Lung (tissue), 12 donors: ENCODE results near the gene TTC23. TPM values are rescaled to one million over a fixed set of nuclear protein-coding genes. Genes with fewer than 3 reads are reported as not detected.

Experiments
- ATAC-seq: fragments of 200-7000 bp; cut with Tn5 transposase; one replicate; pipeline ENCODE4 v1.9.1; 2020; ENCODE audit warnings: moderate number of reproducible peaks; ENCODE audit not compliant: insufficient read depth, low FRiP score
- DNase-seq, 3 donors: peaks; one replicate each; pipeline ENCODE4 v3.0.0-alpha.2; 2013 to 2017
- H3K27ac ChIP-seq, 2 donors: one replicate each; pipeline ENCODE4 v1.5.1; 2013; ENCODE audit warnings: mild to moderate bottlenecking in 2 of 2, moderate library complexity in 2 of 2, control low read depth in 1 of 2, inconsistent platforms in 1 of 2, low read depth in 1 of 2, low read length in 1 of 2
- H3K27me3 ChIP-seq, 3 donors: one replicate each; pipeline ENCODE4 v1.5.1; 2013; ENCODE audit warnings: low read length in 2 of 3; ENCODE audit not compliant: control insufficient read depth in 3 of 3, insufficient read depth in 3 of 3
- H3K36me3 ChIP-seq, 4 donors: one replicate each; pipeline ENCODE4 v1.5.1; 2013; ENCODE audit warnings: low read length in 4 of 4, mild to moderate bottlenecking in 1 of 4, moderate library complexity in 1 of 4; ENCODE audit not compliant: control insufficient read depth in 4 of 4, insufficient read depth in 4 of 4
- H3K4me1 ChIP-seq, 5 donors: one replicate each; pipeline ENCODE4 v1.5.1; 2013; ENCODE audit warnings: low read length in 5 of 5, mild to moderate bottlenecking in 2 of 5, moderate library complexity in 1 of 5; ENCODE audit not compliant: control insufficient read depth in 5 of 5, insufficient read depth in 5 of 5
- H3K4me3 ChIP-seq: one replicate; pipeline ENCODE4 v1.5.1; 2013; ENCODE audit warnings: mild to moderate bottlenecking, control low read depth, moderate library complexity
- H3K9ac ChIP-seq, 2 donors: one replicate each; pipeline ENCODE4 v1.5.1; 2013; ENCODE audit warnings: low read length in 2 of 2, control low read depth in 1 of 2; ENCODE audit not compliant: insufficient read depth in 1 of 2
- H3K9me3 ChIP-seq, 4 donors: one replicate each; pipeline ENCODE4 v1.5.1; 2013; ENCODE audit warnings: low read length in 3 of 4, mild to moderate bottlenecking in 1 of 4, moderate library complexity in 1 of 4; ENCODE audit not compliant: control insufficient read depth in 4 of 4, insufficient read depth in 3 of 4
- CTCF ChIP-seq: IDR thresholded peaks from 2 replicates; pipeline ENCODE4 v1.5.1; 2012; ENCODE audit warnings: mild to moderate bottlenecking; ENCODE audit errors: control extremely low read depth, extremely low read depth
- WGBS, 2 donors: extraction: QIAGEN DNeasy Blood & Tissue Kit; methylation state at CpG; one replicate each; pipeline ENCODE4 v1.1.7; 2013; 5-methylcytosine and 5-hydroxymethylcytosine counted together
- polyA plus RNA-seq, 2 donors: library from polyadenylated mRNA; stranded (reverse); fragments of 200-250 nt; gene quantifications; one replicate each; pipeline ENCODE4 v1.2.1, GENCODE V29; 2013
- total RNA-seq, 2 donors: library from RNA; depleted of rRNA in 1 of 2; stranded (reverse); fragments of >200 nt in 1 of 2; gene quantifications; one replicate each; pipeline ENCODE4 v1.2.1, GENCODE V29; 2014 to 2021
- donor health status: control.
- donor health status: control.
- donor health status: Bipolar disorder and iron deficiency.
- donor health status: healthy.
- donor health status: DM: yes; HTN: yes; CAD: no.

The TTC23 gene
- total and polyA plus RNA-seq, 4 donors, result 6.2 to 48.5 (median 10.6) TPM

GRCh38 chr15:99291643-99292042 is 42.3 kb upstream of the TTC23 start:
- Histone ChIP-seq H3K9ac (no peak overlapping the region), H3K27me3 (no peaks in the 10 kb centered on the region), H3K9me3 (no peaks in the 10 kb centered on the region), H3K4me3 (no peak overlapping the region), H3K27ac (no peak overlapping the region), H3K4me1 (peaks cover 0 to 2% (median 0%) of the 10 kb centered on the region in 5 donors), H3K36me3 (peaks cover 3 to 7% (median 5%) of the 10 kb centered on the region in 4 donors)
- no peak for TF ChIP-seq CTCF
- no peak for ATAC-seq
- no peak for DNase-seq

GRCh38 chr15:99283717-99284116 is 34.3 kb upstream of the TTC23 start:
- no peak for TF ChIP-seq CTCF
- Histone ChIP-seq H3K9me3 (no peaks in the 10 kb centered on the region), H3K27me3 (no peaks in the 10 kb centered on the region), H3K27ac (no peak overlapping the region), H3K9ac (no peak overlapping the region), H3K4me1 (peaks cover 0 to 3% (median 0%) of the 10 kb centered on the region in 5 donors), H3K36me3 (peaks cover 0 to 7% (median 2%) of the 10 kb centered on the region in 4 donors), H3K4me3 (no peak overlapping the region)
- ATAC-seq, result no peak
- DNase-seq, result no peak

- no peak for ATAC-seq
- no peak for DNase-seq
- Histone ChIP-seq H3K9ac (no peak overlapping the region), H3K9me3 (no peaks in the 10 kb centered on the region), H3K4me1 (peaks cover 0 to 3% (median 0%) of the 10 kb centered on the region in 5 donors), H3K27ac (no peak overlapping the region), H3K27me3 (no peaks in the 10 kb centered on the region), H3K4me3 (no peak overlapping the region), H3K36me3 (peaks cover 0 to 5% (median 2%) of the 10 kb centered on the region in 4 donors)
- WGBS, 2 donors, result 86 to 92% methylated on average over 5 of the region's 5 CpGs
- TF ChIP-seq CTCF, result no peak
Observed at GRCh38 chr15:99282586-99282985, 33.2 kb upstream of the TTC23 start.

GRCh38 chr15:99282121-99282520 is 32.7 kb upstream of the TTC23 start:
- Histone ChIP-seq H3K27me3 (no peaks in the 10 kb centered on the region), H3K27ac (peak overlapping the region in 1 of 2 donors; percentile 9), H3K36me3 (peaks cover 0 to 5% (median 2%) of the 10 kb centered on the region in 4 donors), H3K9ac (no peak overlapping the region), H3K4me3 (no peak overlapping the region), H3K4me1 (peaks cover 0 to 3% (median 0%) of the 10 kb centered on the region in 5 donors), H3K9me3 (no peaks in the 10 kb centered on the region)
- ATAC-seq (no peak), DNase-seq (no peak)
- TF ChIP-seq CTCF, result no peak
